ENCODE data around the gene SCN4B. TPM values are rescaled to one million over a fixed set of nuclear protein-coding genes. Genes with fewer than 3 reads are reported as not detected.
A peak's percentile ranks its signal among the peaks of the same experiment; 100 is the strongest.

Gene SCN4B
- total and polyA plus RNA-seq, 5 donors = 2.6 to 9.0 (median 6.8) TPM

GRCh38 chr11:118172356-118172755, 19.7 kb upstream of the SCN4B start:
- ATAC-seq (no peak), DNase-seq (no peak)
- no peaks in the 10 kb centered on the region for H3K9me3 ChIP-seq (ENCODE audit: control insufficient read depth, low read length)
- H3K27me3 ChIP-seq (ENCODE audit: control insufficient read depth, insufficient read depth) = no peaks in the 10 kb centered on the region
- intact Hi-C loops (cut with DNase I) = no loop called here
- no peak overlapping the region for H3K27ac ChIP-seq (ENCODE audit: low read length)
- H3K4me1 ChIP-seq (ENCODE audit: control insufficient read depth, insufficient read depth, low read length) = no peaks in the 10 kb centered on the region
- WGBS = 89% methylated on average over 9 of the region's 9 CpGs
- H3K4me3 ChIP-seq (ENCODE audit: low read length) = no peak overlapping the region

DNA sequence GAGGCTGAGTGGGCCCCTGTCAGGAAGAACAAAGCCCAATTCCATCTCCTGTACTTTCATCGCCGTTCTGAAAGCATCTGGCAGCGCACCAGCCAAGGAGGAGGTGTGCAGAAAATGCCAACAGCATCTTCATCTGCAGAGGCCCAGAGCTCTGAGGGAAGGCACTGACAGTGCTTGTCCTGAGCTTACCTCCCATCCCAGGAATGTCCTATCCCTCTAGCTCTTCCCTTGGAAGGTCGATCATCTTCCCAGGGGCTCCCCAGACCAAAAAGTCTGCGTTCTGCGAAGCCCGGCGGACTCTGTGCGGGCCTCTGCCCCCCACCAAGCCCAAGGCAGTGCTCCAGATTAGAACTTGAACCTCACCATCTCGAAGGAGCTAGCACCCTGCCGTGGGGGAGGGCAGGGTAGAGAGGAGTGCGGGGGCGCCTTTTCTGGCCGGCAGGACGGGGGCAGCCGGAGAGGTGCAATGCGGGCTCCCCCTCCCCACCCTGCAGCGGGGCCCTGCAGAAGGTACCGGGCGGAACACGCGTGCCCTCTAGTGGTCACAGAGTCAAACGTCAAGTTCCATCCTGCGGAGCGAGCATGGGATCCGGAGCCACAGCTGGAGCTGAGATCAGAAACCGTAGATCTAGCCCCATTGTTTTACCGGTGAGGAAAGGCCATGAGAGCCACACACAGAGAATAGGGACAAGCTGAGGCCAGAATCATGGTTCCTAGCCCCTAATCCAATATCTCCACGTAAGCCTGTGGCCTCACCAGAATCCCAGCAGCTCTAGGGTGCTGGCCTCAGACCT, 18.8 kb upstream of the SCN4B start:
- Histone ChIP-seq H3K27me3 (ENCODE audit: control insufficient read depth, insufficient read depth) (no peaks in the 10 kb centered on the region), H3K4me3 (ENCODE audit: low read length) (no peak overlapping the region), H3K9me3 (ENCODE audit: control insufficient read depth, low read length) (no peaks in the 10 kb centered on the region), H3K4me1 (ENCODE audit: control insufficient read depth, insufficient read depth, low read length) (no peaks in the 10 kb centered on the region), H3K27ac (ENCODE audit: low read length) (no peak overlapping the region)
- DNase-seq (peak; percentile 69 to 87 (median 85)), ATAC-seq (peak; percentile 62 to 73)
- intact Hi-C loops (cut with DNase I) = loop anchor here in 1 of 4 donors (2.0 kb wide), 1 partner anchor 27 kb away; no protein-coding TSS in a partner anchor
- WGBS = 8% methylated on average over 29 of the region's 29 CpGs

DNA sequence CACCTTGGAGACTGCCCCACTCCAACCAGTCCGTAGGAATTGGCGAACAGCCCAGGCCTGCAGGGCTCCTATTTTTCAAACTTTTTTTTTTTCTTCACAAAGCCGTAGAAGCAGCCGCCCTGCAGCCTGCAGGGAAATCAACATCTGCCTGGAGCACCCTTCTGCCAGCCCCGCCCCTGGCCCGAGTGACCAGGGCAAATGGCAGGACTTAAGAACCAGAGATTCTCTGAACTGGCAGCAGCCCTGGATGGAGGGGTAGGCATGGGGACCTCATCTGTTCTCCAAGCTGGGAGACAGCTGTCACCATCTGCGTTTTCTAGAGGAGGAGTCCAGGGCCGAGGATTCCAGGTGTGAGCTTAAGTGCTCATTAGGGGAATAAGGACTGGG, 18.3 kb upstream of the SCN4B start:
- no peak overlapping the region for H3K27ac ChIP-seq (ENCODE audit: low read length)
- H3K4me1 ChIP-seq (ENCODE audit: control insufficient read depth, insufficient read depth, low read length) = no peaks in the 10 kb centered on the region
- 54% methylated on average over 8 of the region's 8 CpGs for WGBS

GRCh38 chr11:118170231-118170630, 17.6 kb upstream of the SCN4B start:
- DNase-seq (peak in 1 of 3 donors; percentile 18), ATAC-seq (no peak)
- H3K27ac ChIP-seq (ENCODE audit: low read length) = no peak overlapping the region
- no peaks in the 10 kb centered on the region for H3K27me3 ChIP-seq (ENCODE audit: control insufficient read depth, insufficient read depth)
- no peaks in the 10 kb centered on the region for H3K9me3 ChIP-seq (ENCODE audit: control insufficient read depth, low read length)
- no peak overlapping the region for H3K4me3 ChIP-seq (ENCODE audit: low read length)
- no peaks in the 10 kb centered on the region for H3K4me1 ChIP-seq (ENCODE audit: control insufficient read depth, insufficient read depth, low read length)
- intact Hi-C loops (cut with DNase I) = loop anchor here in 1 of 4 donors (2.0 kb wide), 1 partner anchor 25 kb away; no protein-coding TSS in a partner anchor
- 76% methylated on average over 9 of the region's 9 CpGs for WGBS

More for the DNA sequence above, 18.3 kb upstream of the SCN4B start:
- Histone ChIP-seq H3K9me3 (ENCODE audit: control insufficient read depth, low read length) (no peaks in the 10 kb centered on the region), H3K27me3 (ENCODE audit: control insufficient read depth, insufficient read depth) (no peaks in the 10 kb centered on the region), H3K4me3 (ENCODE audit: low read length) (no peak overlapping the region)
- intact Hi-C loops (cut with DNase I) = loop anchor here in 1 of 4 donors (2.0 kb wide), 1 partner anchor 26 kb away; no protein-coding TSS in a partner anchor
- ATAC-seq = no peak
- DNase-seq = peak in 1 of 3 donors; percentile 44

DNA sequence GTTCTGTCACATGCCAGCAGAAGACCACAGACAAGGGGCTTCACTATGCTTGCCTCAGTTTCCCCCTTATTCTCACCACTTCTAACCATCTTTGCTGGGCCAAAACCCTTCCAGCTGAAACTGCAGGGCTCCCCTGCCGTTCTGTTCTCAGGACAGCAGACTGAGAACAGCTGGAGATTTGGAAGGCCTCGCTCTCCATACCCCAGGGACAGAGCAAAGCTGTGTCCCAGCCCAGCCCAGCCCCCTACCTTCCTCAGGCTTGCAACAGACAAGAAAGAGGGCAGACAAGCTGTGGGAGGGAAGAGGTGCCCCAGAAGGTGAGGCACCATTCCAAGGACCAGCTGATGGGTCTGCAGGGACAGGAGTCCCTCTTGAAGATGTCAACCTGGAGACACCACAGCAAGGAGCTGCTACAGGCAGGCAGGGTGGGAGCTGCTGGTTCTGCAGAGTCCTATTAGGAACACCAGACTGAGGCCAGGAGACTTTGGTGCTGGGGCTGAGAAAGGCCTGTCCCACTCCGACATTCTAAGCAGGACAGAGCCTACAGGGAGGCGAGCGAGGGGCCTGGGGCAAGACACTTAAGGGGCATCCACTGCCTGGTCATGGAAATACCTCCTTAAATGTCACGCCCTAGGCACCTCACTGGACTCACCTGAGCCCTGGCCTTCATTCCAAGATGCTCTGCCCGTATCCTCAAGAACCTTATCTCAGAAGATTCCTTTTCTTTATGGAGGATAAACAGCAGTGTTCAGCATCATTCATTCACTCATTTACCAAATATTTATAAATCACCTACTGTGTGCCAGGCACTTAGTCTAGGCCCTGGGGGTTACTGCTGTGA, 16.9 kb upstream of the SCN4B start:
- DNase-seq (peak in 1 of 3 donors; percentile 69), ATAC-seq (no peak)
- 73% methylated on average over 7 of the region's 7 CpGs for WGBS
- intact Hi-C loops (cut with DNase I) = loop anchor here in 1 of 4 donors (2.0 kb wide), 1 partner anchor 25 kb away; no protein-coding TSS in a partner anchor
- Histone ChIP-seq H3K27me3 (ENCODE audit: control insufficient read depth, insufficient read depth) (no peaks in the 10 kb centered on the region), H3K27ac (ENCODE audit: low read length) (no peak overlapping the region), H3K9me3 (ENCODE audit: control insufficient read depth, low read length) (no peaks in the 10 kb centered on the region), H3K4me3 (ENCODE audit: low read length) (no peak overlapping the region), H3K4me1 (ENCODE audit: control insufficient read depth, insufficient read depth, low read length) (no peaks in the 10 kb centered on the region)

DNA sequence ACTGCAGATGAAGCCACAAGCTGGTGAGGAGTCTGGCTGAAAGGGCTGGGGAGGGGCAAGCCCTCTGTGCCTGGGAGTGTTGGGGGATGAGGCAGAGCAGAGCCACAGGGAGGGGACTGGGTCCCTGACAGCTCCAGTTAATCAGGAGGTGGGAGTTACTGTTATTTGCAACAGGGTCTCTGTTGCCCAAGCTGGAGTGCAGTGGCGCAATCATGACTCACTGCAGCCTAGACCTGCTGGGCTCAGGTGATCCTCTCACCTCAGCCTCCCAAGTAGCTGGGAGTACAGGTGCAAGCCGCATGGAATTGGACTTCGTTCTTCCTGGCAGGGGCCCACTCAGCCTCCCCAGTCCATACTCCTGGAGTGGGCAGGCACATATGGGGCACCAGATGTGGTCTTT, 16.1 kb upstream of the SCN4B start:
- intact Hi-C loops (cut with DNase I) = no loop called here

GRCh38 chr11:118168316-118168715, 15.7 kb upstream of the SCN4B start:
- Histone ChIP-seq H3K9me3 (ENCODE audit: control insufficient read depth, low read length) (no peaks in the 10 kb centered on the region), H3K4me1 (ENCODE audit: control insufficient read depth, insufficient read depth, low read length) (no peaks in the 10 kb centered on the region), H3K27me3 (ENCODE audit: control insufficient read depth, insufficient read depth) (no peaks in the 10 kb centered on the region), H3K27ac (ENCODE audit: low read length) (no peak overlapping the region), H3K4me3 (ENCODE audit: low read length) (no peak overlapping the region)
- ATAC-seq = no peak
- WGBS = 87% methylated on average over 8 of the region's 8 CpGs
- no peak for DNase-seq
- intact Hi-C loops (cut with DNase I) = no loop called here

More for the DNA sequence above, 16.1 kb upstream of the SCN4B start:
- no peaks in the 10 kb centered on the region for H3K4me1 ChIP-seq (ENCODE audit: control insufficient read depth, insufficient read depth, low read length)
- 86% methylated on average over 3 of the region's 3 CpGs for WGBS
- no peak overlapping the region for H3K4me3 ChIP-seq (ENCODE audit: low read length)
- no peaks in the 10 kb centered on the region for H3K27me3 ChIP-seq (ENCODE audit: control insufficient read depth, insufficient read depth)
- DNase-seq (no peak), ATAC-seq (no peak)
- no peak overlapping the region for H3K27ac ChIP-seq (ENCODE audit: low read length)
- no peaks in the 10 kb centered on the region for H3K9me3 ChIP-seq (ENCODE audit: control insufficient read depth, low read length)

- no peak for DNase-seq
- no peaks in the 10 kb centered on the region for H3K27me3 ChIP-seq (ENCODE audit: control insufficient read depth, insufficient read depth)
- H3K4me3 ChIP-seq (ENCODE audit: low read length) = no peak overlapping the region
- H3K4me1 ChIP-seq (ENCODE audit: control insufficient read depth, insufficient read depth, low read length) = no peaks in the 10 kb centered on the region
- ATAC-seq = no peak
- H3K27ac ChIP-seq (ENCODE audit: low read length) = no peak overlapping the region
- WGBS = 91% methylated on average over 12 of the region's 12 CpGs
- H3K9me3 ChIP-seq (ENCODE audit: control insufficient read depth, low read length) = no peaks in the 10 kb centered on the region
- intact Hi-C loops (cut with DNase I) = no loop called here
These were observed 15.3 kb upstream of the SCN4B start for GRCh38 chr11:118167906-118168305.

DNA sequence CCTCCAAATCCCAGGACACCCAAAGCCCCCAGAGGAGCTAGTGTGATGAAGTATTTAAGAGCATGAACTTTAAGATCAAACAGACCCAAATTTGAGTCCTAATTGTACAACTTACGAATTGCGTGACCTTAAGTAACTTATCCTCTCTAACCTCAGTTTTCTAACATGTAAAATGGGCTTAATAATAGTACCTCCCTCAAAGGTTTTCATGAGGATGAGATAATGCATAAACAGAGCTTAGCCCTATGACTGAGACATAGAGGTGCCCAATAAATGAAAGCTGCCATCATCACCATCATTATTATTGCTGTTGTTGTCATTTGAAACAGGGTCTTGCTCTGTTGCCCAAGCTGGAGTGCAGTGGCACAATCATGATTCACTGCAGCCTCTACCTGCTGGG, 14.6 kb upstream of the SCN4B start:
- Histone ChIP-seq H3K27me3 (ENCODE audit: control insufficient read depth, insufficient read depth) (no peaks in the 10 kb centered on the region), H3K9me3 (ENCODE audit: control insufficient read depth, low read length) (no peaks in the 10 kb centered on the region), H3K4me3 (ENCODE audit: low read length) (no peak overlapping the region), H3K4me1 (ENCODE audit: control insufficient read depth, insufficient read depth, low read length) (no peaks in the 10 kb centered on the region), H3K27ac (ENCODE audit: low read length) (no peak overlapping the region)
- DNase-seq = no peak
- ATAC-seq = no peak
- intact Hi-C loops (cut with DNase I) = no loop called here
- 95% methylated on average over 2 of the region's 2 CpGs for WGBS

GRCh38 chr11:118166641-118167040, 14.0 kb upstream of the SCN4B start:
- intact Hi-C loops (cut with DNase I) = no loop called here
- Histone ChIP-seq H3K9me3 (ENCODE audit: control insufficient read depth, low read length) (no peaks in the 10 kb centered on the region), H3K4me3 (ENCODE audit: low read length) (no peak overlapping the region), H3K4me1 (ENCODE audit: control insufficient read depth, insufficient read depth, low read length) (no peaks in the 10 kb centered on the region), H3K27me3 (ENCODE audit: control insufficient read depth, insufficient read depth) (no peaks in the 10 kb centered on the region), H3K27ac (ENCODE audit: low read length) (no peak overlapping the region)
- no peak for ATAC-seq
- WGBS = 84% methylated on average over 17 of the region's 17 CpGs
- DNase-seq = no peak

GRCh38 chr11:118164885-118165284, 12.3 kb upstream of the SCN4B start:
- DNase-seq (no peak), ATAC-seq (no peak)
- Histone ChIP-seq H3K4me1 (ENCODE audit: control insufficient read depth, insufficient read depth, low read length) (no peaks in the 10 kb centered on the region), H3K4me3 (ENCODE audit: low read length) (no peak overlapping the region), H3K9me3 (ENCODE audit: control insufficient read depth, low read length) (no peaks in the 10 kb centered on the region), H3K27ac (ENCODE audit: low read length) (no peak overlapping the region), H3K27me3 (ENCODE audit: control insufficient read depth, insufficient read depth) (no peaks in the 10 kb centered on the region)
- 63% methylated on average over 2 of the region's 2 CpGs for WGBS
- intact Hi-C loops (cut with DNase I) = no loop called here
